ENCODE data around the gene GPRC5A.

DNA sequence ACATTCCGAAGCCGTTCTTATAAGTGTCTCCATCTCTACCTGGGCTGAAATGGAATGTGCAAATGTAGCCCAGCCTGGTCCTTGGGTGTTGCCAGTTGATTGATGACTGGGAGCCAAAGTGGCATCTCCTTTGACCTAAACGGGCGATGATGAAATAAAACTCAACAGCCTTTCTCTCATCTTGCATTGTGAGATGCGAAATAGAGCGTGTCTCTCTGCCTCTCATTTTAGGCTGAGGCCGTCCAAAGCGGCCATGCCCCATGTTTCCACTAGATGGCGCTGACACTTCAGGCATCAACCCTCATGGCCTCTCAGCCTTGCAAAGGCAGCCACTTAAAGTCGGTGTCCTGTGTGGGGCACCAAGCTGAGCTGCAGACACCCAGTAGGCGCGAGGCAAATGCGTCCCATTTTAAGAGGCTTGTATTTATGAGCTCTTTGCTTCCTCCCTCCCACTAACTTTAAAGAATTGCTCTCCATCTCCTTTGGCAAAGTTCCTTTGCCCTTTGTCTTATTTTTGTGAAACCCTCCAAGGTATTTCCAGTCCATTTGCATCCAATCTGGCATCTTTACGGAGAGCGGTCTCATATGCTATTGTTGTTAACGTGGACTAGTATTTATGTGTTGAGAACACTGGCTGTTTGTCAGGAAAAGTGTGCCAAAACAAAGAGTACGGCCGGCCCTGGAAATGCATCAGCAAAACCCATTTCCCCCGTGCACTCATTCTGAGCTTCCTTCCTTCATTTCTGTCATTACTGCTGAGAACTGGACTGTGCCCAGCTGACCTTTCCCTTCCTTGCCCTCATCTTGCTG is 25.0 kb downstream of the GPRC5A start:
- TF ChIP-seq CTCF (conservative IDR thresholded peaks at IDR 0.05) (peak; percentile 95), EZH2 (IDR thresholded peaks at IDR 0.05; ENCODE audit: low read depth) (no peak)
